Neural crest cell (in vitro differentiated cells): ENCODE results near the gene GSTP1. TPM values are rescaled to one million over a fixed set of nuclear protein-coding genes. Genes with fewer than 3 reads are reported as not detected.
"Not testable (repeated sequence)": the region's sequence is repeated elsewhere in the genome, so short reads cannot be mapped to it uniquely, and the experiment has no call there.

Experiments used
- DNase-seq: peaks from one replicate; pipeline ENCODE4 v3.0.0; 2021; ENCODE audit warnings: low read depth, mixed read lengths, low spot score
- H3K27ac Mint-ChIP-seq: one replicate; pipeline ENCODE4 v1.8.0; 2021; ENCODE audit warnings: mild to moderate bottlenecking, mixed read lengths; ENCODE audit not compliant: unreplicated experiment
- H3K27me3 Mint-ChIP-seq: 2 replicates; pipeline ENCODE4 v1.8.0; 2021; ENCODE audit warnings: low read depth, mild to moderate bottlenecking, mixed read lengths
- H3K36me3 Mint-ChIP-seq: 2 replicates; pipeline ENCODE4 v1.8.0; 2021; ENCODE audit warnings: low read depth, mild to moderate bottlenecking, mixed read lengths
- H3K4me1 Mint-ChIP-seq: 2 replicates; pipeline ENCODE4 v1.8.0; 2021; ENCODE audit warnings: mixed read lengths
- H3K4me3 Mint-ChIP-seq: one replicate; pipeline ENCODE4 v1.8.0; 2021; ENCODE audit warnings: mild to moderate bottlenecking, mixed read lengths
- H3K9me3 Mint-ChIP-seq: 2 replicates; pipeline ENCODE4 v1.8.0; 2021; ENCODE audit warnings: mixed read lengths
- CTCF ChIP-seq: fragments of 200-600 bp; sonication (generic); conservative IDR thresholded peaks from 2 replicates; pipeline ENCODE4 v1.5.0; 2021; ENCODE audit warnings: antibody characterized with exemption, mild to moderate bottlenecking
- total RNA-seq: library from RNA; stranded (reverse); gene quantifications from 2 replicates; pipeline ENCODE4 v1.2.1, GENCODE V29; 2021

The GSTP1 gene
- total RNA-seq, 1 donor from 2014 or later: 780 TPM

DNA sequence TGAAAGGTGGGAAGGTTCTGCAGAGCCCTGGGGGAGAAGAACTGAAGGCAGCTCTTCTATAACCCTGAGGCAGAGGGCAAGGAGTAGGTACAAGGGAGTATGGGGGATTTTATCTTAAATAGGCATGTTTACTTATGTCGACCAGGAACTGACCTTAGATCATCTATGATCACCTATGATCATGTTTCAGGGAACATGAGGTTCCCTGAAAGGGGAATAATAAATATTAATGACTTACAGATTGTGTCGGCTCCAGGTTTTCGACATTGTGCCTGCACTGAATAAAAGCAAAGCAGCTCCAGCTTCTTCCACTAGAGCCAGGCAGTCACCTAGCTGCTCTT lies 9.9 kb downstream of the GSTP1 start:
- H3K4me3 Mint-ChIP-seq: no peak overlapping the region
- no peak for TF ChIP-seq CTCF
- no peaks in the 10 kb centered on the region for H3K36me3 Mint-ChIP-seq
- peak overlapping the region; percentile 58 for H3K27ac Mint-ChIP-seq
- no peaks in the 10 kb centered on the region for H3K27me3 Mint-ChIP-seq
- no peaks in the 10 kb centered on the region for H3K4me1 Mint-ChIP-seq
- DNase-seq: no peak
- H3K9me3 Mint-ChIP-seq: no peaks in the 10 kb centered on the region

DNA sequence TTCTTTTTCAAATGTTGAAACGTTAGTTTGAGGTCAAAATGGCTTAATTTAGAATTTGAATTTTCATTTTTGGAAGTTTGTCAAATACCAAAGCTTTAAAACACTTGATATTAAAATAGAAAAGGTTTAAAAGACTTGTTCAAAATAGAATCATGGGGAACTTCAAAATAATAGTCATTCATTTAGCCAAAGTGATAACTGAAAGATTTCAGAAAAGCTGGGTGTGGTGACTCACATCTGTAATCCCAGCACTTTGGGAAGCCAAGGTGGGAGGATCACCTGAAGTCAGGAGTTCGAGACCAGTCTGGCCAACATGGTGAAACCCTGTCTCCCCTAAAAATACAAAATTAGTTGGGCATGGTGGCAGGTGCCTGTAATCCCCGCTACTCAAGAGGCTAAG lies 10.9 kb downstream of the GSTP1 start:
- no peak for DNase-seq
- Mint-ChIP-seq H3K36me3 (no peaks in the 10 kb centered on the region), H3K4me3 (no peak overlapping the region), H3K4me1 (no peaks in the 10 kb centered on the region), H3K27ac (no peak overlapping the region), H3K9me3 (no peaks in the 10 kb centered on the region), H3K27me3 (no peaks in the 10 kb centered on the region)
- TF ChIP-seq CTCF: no peak

DNA sequence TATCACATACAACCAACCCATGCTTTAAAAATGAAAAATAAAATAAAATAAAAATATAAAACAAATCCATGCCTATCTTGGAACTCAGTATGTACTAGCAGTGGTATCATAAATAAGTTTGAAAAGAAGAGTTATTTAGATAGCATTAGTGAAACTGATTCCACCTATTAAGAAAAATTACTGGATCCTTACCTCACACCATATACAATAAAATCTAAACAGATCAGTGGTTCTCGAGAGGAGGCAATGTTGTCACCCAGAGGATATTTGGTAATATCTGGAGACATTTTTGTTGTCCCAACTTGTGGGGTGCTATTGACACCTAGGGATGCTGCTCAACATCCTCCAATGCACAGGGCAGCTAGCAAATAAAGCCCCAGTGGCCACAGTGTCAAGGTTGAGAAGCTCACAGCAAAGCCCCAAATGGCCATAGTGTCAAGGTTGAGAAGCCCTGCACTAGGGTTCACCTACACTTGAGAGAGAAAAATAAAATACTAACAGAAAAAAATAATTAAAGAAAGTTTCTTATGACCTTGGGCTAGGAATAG lies 13.2 kb downstream of the GSTP1 start:
- no peak for TF ChIP-seq CTCF
- Mint-ChIP-seq H3K4me3 (no peak overlapping the region), H3K9me3 (peaks cover 2% of the 10 kb centered on the region), H3K27ac (no peak overlapping the region), H3K36me3 (no peaks in the 10 kb centered on the region), H3K4me1 (no peaks in the 10 kb centered on the region), H3K27me3 (peaks cover 6% of the 10 kb centered on the region)
- no peak for DNase-seq

DNA sequence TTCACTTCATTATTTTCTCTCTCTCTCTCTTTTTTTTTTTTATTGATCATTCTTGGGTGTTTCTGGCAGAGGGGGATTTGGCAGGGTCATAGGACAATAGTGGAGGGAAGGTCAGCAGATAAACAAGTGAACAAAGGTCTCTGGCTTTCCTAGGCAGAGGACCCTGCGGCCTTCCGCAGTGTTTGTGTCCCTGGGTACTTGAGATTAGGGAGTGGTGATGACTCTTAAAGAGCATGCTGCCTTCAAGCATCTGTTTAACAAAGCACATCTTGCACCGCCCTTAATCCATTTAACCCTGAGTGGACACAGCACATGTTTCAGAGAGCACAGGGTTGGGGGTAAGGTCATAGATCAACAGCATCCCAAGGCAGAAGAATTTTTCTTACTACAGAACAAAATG lies 13.8 kb downstream of the GSTP1 start:
- H3K27me3 Mint-ChIP-seq, H3K27ac Mint-ChIP-seq, H3K9me3 Mint-ChIP-seq: not testable (repeated sequence)

DNA sequence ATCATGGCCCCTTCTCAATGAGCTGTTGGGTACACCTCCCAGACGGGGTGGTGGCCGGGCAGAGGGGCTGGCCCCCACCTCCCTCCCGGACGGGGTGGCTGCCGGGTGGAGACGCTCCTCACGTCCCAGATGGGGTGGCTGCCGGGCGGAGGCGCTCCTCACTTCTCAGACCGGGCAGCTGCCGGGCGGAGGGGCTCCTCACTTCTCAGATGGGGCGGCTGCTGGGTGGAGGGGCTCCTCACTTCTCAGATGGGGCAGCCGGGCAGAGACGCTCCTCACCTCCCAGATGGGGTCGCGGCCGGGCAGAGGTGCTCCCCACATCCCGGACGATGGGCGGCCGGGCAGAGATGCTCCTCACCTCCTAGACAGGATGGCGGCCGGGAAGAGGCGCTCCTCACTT lies 14.4 kb downstream of the GSTP1 start:
- H3K4me1 Mint-ChIP-seq, H3K27me3 Mint-ChIP-seq, H3K36me3 Mint-ChIP-seq, H3K4me3 Mint-ChIP-seq, DNase-seq, H3K9me3 Mint-ChIP-seq, H3K27ac Mint-ChIP-seq: not testable (repeated sequence)

More for the DNA sequence above, 13.8 kb downstream of the GSTP1 start:
- DNase-seq, H3K4me3 Mint-ChIP-seq, H3K36me3 Mint-ChIP-seq, H3K4me1 Mint-ChIP-seq: not testable (repeated sequence)

DNA sequence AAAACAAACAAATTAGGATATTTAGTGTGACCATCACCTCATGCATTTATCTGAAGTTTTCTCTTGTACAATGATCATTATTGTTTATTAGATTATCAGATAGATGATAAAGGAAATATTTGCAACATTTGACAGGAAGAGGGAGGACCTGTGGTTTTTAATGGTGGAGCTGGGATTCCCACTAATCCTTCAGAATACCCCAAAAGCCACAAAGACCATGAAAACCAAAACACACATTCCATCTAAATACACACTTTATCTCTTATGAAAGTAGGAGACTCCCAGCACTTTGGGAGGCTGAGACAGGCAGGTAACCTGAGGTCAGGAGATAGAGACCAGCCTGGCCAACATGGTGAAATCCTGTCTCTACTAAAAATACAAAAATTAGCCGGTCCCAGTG lies 15.5 kb downstream of the GSTP1 start:
- Mint-ChIP-seq H3K4me1 (peaks cover 9% of the 10 kb centered on the region), H3K4me3 (no peak overlapping the region), H3K9me3 (peaks cover 9% of the 10 kb centered on the region), H3K27me3 (peaks cover 10% of the 10 kb centered on the region), H3K27ac (no peak overlapping the region), H3K36me3 (no peaks in the 10 kb centered on the region)
- no peak for DNase-seq
- TF ChIP-seq CTCF: no peak
